OCI-LY1 (cell line): ENCODE results near the gene SYK.
"Not testable (repeated sequence)": the region's sequence is repeated elsewhere in the genome, so short reads cannot be mapped to it uniquely, and the experiment has no call there.

Experiments used
- H2AFZ ChIP-seq: fragments of 200-600 bp; sonication (generic), shearing (Covaris generic); 2 replicates; pipeline ENCODE4 v1.6.0; 2014; ENCODE audit warnings: antibody characterized with exemption, mild to moderate bottlenecking, low read length
- H3F3A ChIP-seq: fragments of 200-600 bp; sonication (generic), shearing (Covaris generic); 2 replicates; pipeline ENCODE4 v1.6.0; 2014; ENCODE audit warnings: mild to moderate bottlenecking, antibody characterized with exemption, low read length, moderate library complexity; ENCODE audit not compliant: insufficient read depth
- H3K27ac ChIP-seq: fragments of 200-600 bp; sonication (generic); 2 replicates; pipeline ENCODE4 v1.5.1; 2014; ENCODE audit warnings: low read length, mixed run types, mild to moderate bottlenecking, low read depth; ENCODE audit not compliant: poor library complexity, severe bottlenecking
- H3K27me3 ChIP-seq: fragments of 200-600 bp; sonication (generic); 2 replicates; pipeline ENCODE4 v1.6.0; 2014; ENCODE audit warnings: antibody characterized with exemption, mild to moderate bottlenecking, low read length, moderate library complexity; ENCODE audit not compliant: insufficient read depth
- H3K36me3 ChIP-seq: fragments of 200-600 bp; sonication (generic); 2 replicates; pipeline ENCODE4 v1.6.1; 2014; ENCODE audit warnings: mild to moderate bottlenecking, antibody characterized with exemption, low read length, moderate library complexity, mixed read lengths; ENCODE audit not compliant: insufficient read depth
- H3K4me1 ChIP-seq: fragments of 200-600 bp; sonication (generic); 2 replicates; pipeline ENCODE4 v1.5.1; 2014; ENCODE audit warnings: mild to moderate bottlenecking, low read length, moderate library complexity; ENCODE audit not compliant: insufficient read depth, severe bottlenecking
- H3K4me2 ChIP-seq: fragments of 200-600 bp; sonication (generic), shearing (Covaris generic); 2 replicates; pipeline ENCODE4 v1.6.1; 2014; ENCODE audit warnings: low read length
- H3K4me3 ChIP-seq: fragments of 200-600 bp; sonication (generic); 2 replicates; pipeline ENCODE4 v1.5.1; 2014; ENCODE audit warnings: low read length, low read depth, mild to moderate bottlenecking, mixed read lengths; ENCODE audit not compliant: poor library complexity, severe bottlenecking
- H3K79me2 ChIP-seq: fragments of 200-600 bp; shearing (Covaris generic); 2 replicates; pipeline ENCODE4 v1.6.1; 2016; ENCODE audit warnings: mixed run types, low read length, mixed read lengths; ENCODE audit not compliant: insufficient read depth
- H3K9ac ChIP-seq: fragments of 200-600 bp; sonication (generic), shearing (Covaris generic); 2 replicates; pipeline ENCODE4 v1.6.1; 2014; ENCODE audit warnings: mild to moderate bottlenecking, low read length, mixed read lengths
- H3K9me2 ChIP-seq: fragments of 200-600 bp; sonication (generic), shearing (Covaris generic); 2 replicates; pipeline ENCODE4 v1.6.1; 2014; ENCODE audit warnings: low read depth, mild to moderate bottlenecking, low read length, mixed read lengths
- H3K9me3 ChIP-seq: fragments of 200-600 bp; shearing (Covaris generic); 2 replicates; pipeline ENCODE4 v1.6.1; 2014; ENCODE audit warnings: low read length, mixed read lengths
- H4K20me1 ChIP-seq: fragments of 200-600 bp; sonication (generic), shearing (Covaris generic); 2 replicates; pipeline ENCODE4 v1.6.0; 2016; ENCODE audit warnings: mild to moderate bottlenecking, low read length; ENCODE audit not compliant: insufficient read depth
- CTCF ChIP-seq: fragments of 200-600 bp; sonication (generic), shearing (Covaris generic); IDR thresholded peaks from 2 replicates; pipeline ENCODE4 v1.5.1; 2017; ENCODE audit warnings: mild to moderate bottlenecking, antibody characterized with exemption, low read length, moderate library complexity, mixed read lengths
- EZH2 ChIP-seq: fragments of 200-600 bp; sonication (generic), shearing (Covaris generic); IDR thresholded peaks from 2 replicates; pipeline ENCODE4 v1.8.0; 2017; ENCODE audit warnings: borderline replicate concordance, mixed run types, mild to moderate bottlenecking, antibody characterized with exemption, low read length, moderate library complexity, mixed read lengths

Gene SYK

DNA sequence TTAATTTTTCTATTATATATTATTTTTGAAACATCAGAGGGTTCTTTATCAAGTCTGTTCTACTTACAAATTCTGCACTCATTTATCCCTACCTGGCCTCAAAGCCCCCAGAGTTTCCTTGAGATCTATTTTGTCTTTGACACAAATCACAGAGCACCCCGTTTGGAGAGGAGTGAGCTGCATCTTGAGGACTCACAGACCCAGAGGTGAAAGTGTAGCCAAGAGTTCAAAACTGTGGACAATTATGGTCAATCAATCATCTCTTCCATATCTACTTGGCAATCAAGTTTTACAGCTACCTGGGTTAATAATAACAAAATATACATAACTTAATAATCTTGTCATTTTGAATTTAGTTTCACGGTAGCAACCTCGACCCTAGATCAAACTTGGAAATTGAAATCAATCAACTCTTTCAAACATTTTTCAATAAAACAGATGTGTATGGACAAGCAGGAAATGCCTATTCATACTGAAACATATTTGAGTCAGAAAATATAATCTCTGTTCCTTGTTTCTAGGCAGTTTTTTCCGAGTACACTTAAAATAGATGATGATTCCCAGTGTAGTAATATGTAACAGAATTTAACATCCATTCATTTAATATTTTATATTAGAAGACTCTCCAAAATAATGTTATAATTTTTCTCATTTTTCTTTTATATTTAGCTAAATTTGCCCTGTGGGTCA is 13.7 kb upstream of the SYK start:
- H2AFZ ChIP-seq = no peak overlapping the region
- no peaks in the 10 kb centered on the region for H3K79me2 ChIP-seq
- no peak overlapping the region for H3K9ac ChIP-seq
- no peaks in the 10 kb centered on the region for H4K20me1 ChIP-seq
- no peak overlapping the region for H3K4me3 ChIP-seq
- no peaks in the 10 kb centered on the region for H3K36me3 ChIP-seq
- H3K9me2 ChIP-seq = no peaks in the 10 kb centered on the region
- H3K4me2 ChIP-seq = no peak overlapping the region
- H3K27me3 ChIP-seq = no peaks in the 10 kb centered on the region
- TF ChIP-seq EZH2 = no peak
- TF ChIP-seq CTCF = no peak
- H3K4me1 ChIP-seq = peaks cover 7% of the 10 kb centered on the region
- H3F3A ChIP-seq = no peaks in the 10 kb centered on the region
- no peak overlapping the region for H3K27ac ChIP-seq
- H3K9me3 ChIP-seq = no peaks in the 10 kb centered on the region

GRCh38 chr9:90788527-90788926 is 13.1 kb upstream of the SYK start:
- not testable (repeated sequence) for H3K4me1 ChIP-seq, H3K27me3 ChIP-seq, H3K36me3 ChIP-seq, H3K4me3 ChIP-seq, H3K79me2 ChIP-seq, H3K9me3 ChIP-seq, H3K4me2 ChIP-seq, H3K9me2 ChIP-seq, H3K9ac ChIP-seq, H3F3A ChIP-seq, H4K20me1 ChIP-seq, H3K27ac ChIP-seq, H2AFZ ChIP-seq

GRCh38 chr9:90789408-90789807 is 12.2 kb upstream of the SYK start:
- Histone ChIP-seq H3K79me2 (no peaks in the 10 kb centered on the region), H3K9me3 (no peaks in the 10 kb centered on the region), H3K9me2 (no peaks in the 10 kb centered on the region), H4K20me1 (no peaks in the 10 kb centered on the region), H2AFZ (no peak overlapping the region), H3F3A (no peaks in the 10 kb centered on the region), H3K36me3 (no peaks in the 10 kb centered on the region), H3K4me3 (no peak overlapping the region), H3K4me2 (no peak overlapping the region), H3K27ac (no peak overlapping the region), H3K9ac (no peak overlapping the region), H3K27me3 (no peaks in the 10 kb centered on the region), H3K4me1 (peaks cover 5% of the 10 kb centered on the region)
- TF ChIP-seq EZH2 (no peak), CTCF (no peak)

GRCh38 chr9:90789862-90790261 is 11.8 kb upstream of the SYK start:
- Histone ChIP-seq H3F3A (no peaks in the 10 kb centered on the region), H3K79me2 (no peaks in the 10 kb centered on the region), H3K9me3 (no peaks in the 10 kb centered on the region), H3K4me3 (no peak overlapping the region), H3K9ac (no peak overlapping the region), H4K20me1 (no peaks in the 10 kb centered on the region), H3K27ac (no peak overlapping the region), H3K9me2 (no peaks in the 10 kb centered on the region), H2AFZ (no peak overlapping the region), H3K36me3 (no peaks in the 10 kb centered on the region), H3K4me1 (peaks cover 9% of the 10 kb centered on the region), H3K4me2 (no peak overlapping the region), H3K27me3 (no peaks in the 10 kb centered on the region)
- no peak for TF ChIP-seq EZH2
- no peak for TF ChIP-seq CTCF

GRCh38 chr9:90793024-90793423 is 8.6 kb upstream of the SYK start:
- not testable (repeated sequence) for H3K4me3 ChIP-seq, H3K9ac ChIP-seq, H3K27me3 ChIP-seq, H3K9me3 ChIP-seq, H3K79me2 ChIP-seq, H4K20me1 ChIP-seq, H3K4me2 ChIP-seq, H3F3A ChIP-seq, H2AFZ ChIP-seq, H3K36me3 ChIP-seq, H3K9me2 ChIP-seq, H3K27ac ChIP-seq
- peaks cover 32% of the 10 kb centered on the region for H3K4me1 ChIP-seq
